Ishikawa (cell line): Measurements from ENCODE around the gene FGL2.

Source experiments
- CEBPB ChIP-seq: IDR thresholded peaks from 2 replicates; pipeline ENCODE4 v1.6.1; 2012
- EGR1 ChIP-seq: IDR thresholded peaks from 2 replicates; pipeline ENCODE4 v1.6.1; 2012
- RAD21 ChIP-seq: IDR thresholded peaks from 2 replicates; pipeline ENCODE4 v1.6.1; 2012; ENCODE audit warnings: low read depth
- TAF1 ChIP-seq: IDR thresholded peaks from 2 replicates; pipeline ENCODE4 v1.6.1; 2012; ENCODE audit warnings: low read depth, mild to moderate bottlenecking
- TCF12 ChIP-seq: IDR thresholded peaks from 2 replicates; pipeline ENCODE4 v1.6.1; 2012; ENCODE audit warnings: low read depth

- no peak for TF ChIP-seq CEBPB
- no peak for TF ChIP-seq RAD21
- TF ChIP-seq TCF12, result no peak
- TF ChIP-seq TAF1, result no peak
- TF ChIP-seq EGR1, result no peak
Measured at GRCh38 chr7:77242068-77242467, 42.4 kb upstream of the FGL2 start.
